NCI-H345 treated with DMSO at 0.1 percent for 48 hours (cell line): ENCODE data around the gene EFCAB6.

Experiments used
- DNase-seq: peaks from one replicate; lab custom pipeline; 2025; ENCODE audit not compliant: unreplicated experiment; lab: John Stamatoyannopoulos, UW

EFCAB6 gene

GRCh38 chr22:43488031-43488866 is 323.9 kb downstream of the EFCAB6 start:
- DNase-seq: no peak

GRCh38 chr22:43487311-43488030 is 324.6 kb downstream of the EFCAB6 start:
- no peak for DNase-seq

GRCh38 chr22:43485502-43486089 is 326.5 kb downstream of the EFCAB6 start:
- DNase-seq: no peak

GRCh38 chr22:43484227-43484626 is 327.9 kb downstream of the EFCAB6 start:
- DNase-seq: no peak

- no peak for DNase-seq
Measured at GRCh38 chr22:43483669-43484068, 328.4 kb downstream of the EFCAB6 start.

GRCh38 chr22:43483266-43483665 is 328.8 kb downstream of the EFCAB6 start:
- no peak for DNase-seq

- no peak for DNase-seq
Measured at GRCh38 chr22:43482318-43482625, 329.8 kb downstream of the EFCAB6 start.

GRCh38 chr22:43481568-43482317 is 330.4 kb downstream of the EFCAB6 start:
- no peak for DNase-seq

- no peak for DNase-seq
Measured at GRCh38 chr22:43479962-43480361, 332.1 kb downstream of the EFCAB6 start.

- DNase-seq: no peak
Measured at GRCh38 chr22:43479301-43479950, 332.7 kb downstream of the EFCAB6 start.
